AG08395 (cell line): ENCODE measurements around the gene ABHD17A.
"Not testable (repeated sequence)": the region's sequence is repeated elsewhere in the genome, so short reads cannot be mapped to it uniquely, and the experiment has no call there.

Source experiments
- DNase-seq: peaks from one replicate; pipeline ENCODE4 v3.0.0; 2012; ENCODE audit warnings: mixed read lengths, low spot score

The ABHD17A gene

GRCh38 chr19:1881393-1882088 is 3.8 kb downstream of the ABHD17A start:
- not testable (repeated sequence) for DNase-seq

GRCh38 chr19:1880611-1881392 is 4.5 kb downstream of the ABHD17A start:
- DNase-seq: no peak

- DNase-seq: not testable (repeated sequence)
These were observed 5.3 kb downstream of the ABHD17A start for GRCh38 chr19:1879982-1880381.

GRCh38 chr19:1878583-1878982 is 6.7 kb downstream of the ABHD17A start:
- DNase-seq: not testable (repeated sequence)

GRCh38 chr19:1877280-1877660 is 8.0 kb downstream of the ABHD17A start:
- DNase-seq: not testable (repeated sequence)

GRCh38 chr19:1876496-1877279 is 8.6 kb downstream of the ABHD17A start:
- DNase-seq: not testable (repeated sequence)

- peak; percentile 89 for DNase-seq
These were observed 9.4 kb downstream of the ABHD17A start for GRCh38 chr19:1875646-1876495.

GRCh38 chr19:1875265-1875645 is 10.0 kb downstream of the ABHD17A start:
- DNase-seq: not testable (repeated sequence)

- no peak for DNase-seq
These were observed 10.6 kb downstream of the ABHD17A start for GRCh38 chr19:1874554-1875185.

- DNase-seq: no peak
These were observed 11.5 kb downstream of the ABHD17A start for GRCh38 chr19:1873524-1874473.

GRCh38 chr19:1872807-1873523 is 12.3 kb downstream of the ABHD17A start:
- no peak for DNase-seq

GRCh38 chr19:1871630-1872029 is 13.7 kb downstream of the ABHD17A start:
- DNase-seq: no peak

GRCh38 chr19:1871140-1871597 is 14.1 kb downstream of the ABHD17A start:
- no peak for DNase-seq

GRCh38 chr19:1868971-1869370 is 16.3 kb downstream of the ABHD17A start:
- no peak for DNase-seq

GRCh38 chr19:1867349-1867724 is 18.0 kb downstream of the ABHD17A start:
- DNase-seq: no peak

GRCh38 chr19:1866693-1867348 is 18.5 kb downstream of the ABHD17A start:
- no peak for DNase-seq

- DNase-seq: no peak
These were observed 19.9 kb downstream of the ABHD17A start for GRCh38 chr19:1865172-1866010.
